ENCODE data around the gene POPDC2.

GRCh38 chr3:119597548-119598288 is 62.7 kb downstream of the POPDC2 start, which contains the start of gene PLA1A:
- no peak for TF ChIP-seq ARID4B (CRISPR knock-in tag; IDR thresholded peaks at IDR 0.05; ENCODE audit: borderline replicate concordance)
- TF ChIP-seq ZNF281 (CRISPR knock-in tag; IDR thresholded peaks at IDR 0.05), result no peak
- no peak for TF ChIP-seq FOXJ3 (CRISPR knock-in tag; IDR thresholded peaks at IDR 0.05; ENCODE audit: borderline replicate concordance)
